WERI-Rb-1 (cell line): ENCODE measurements around the gene PRELP.

ENCODE experiments used
- DNase-seq: peaks from one replicate; pipeline ENCODE4 v3.0.0-alpha.2; 2020
- H3K27ac ChIP-seq: fragments of 250-450 bp; sonication (Bioruptor Pico); 2 replicates; pipeline ENCODE4 v1.5.1; 2020; ENCODE audit warnings: mild to moderate bottlenecking, moderate library complexity
- H3K27me3 ChIP-seq: fragments of 250-450 bp; sonication (Bioruptor Pico); 2 replicates; pipeline ENCODE4 v1.5.1; 2021; ENCODE audit warnings: mild to moderate bottlenecking, low read depth, moderate library complexity; ENCODE audit not compliant: insufficient read depth, severe bottlenecking
- H3K36me3 ChIP-seq: fragments of 250-450 bp; sonication (Bioruptor Pico); 2 replicates; pipeline ENCODE4 v1.5.1; 2020; ENCODE audit warnings: mild to moderate bottlenecking, moderate library complexity
- H3K4me3 ChIP-seq: 2 replicates; pipeline ENCODE4 v1.5.1; 2011; ENCODE audit warnings: low read depth, mild to moderate bottlenecking, control low read depth, low read length
- H3K9me3 ChIP-seq: fragments of 250-450 bp; sonication (Bioruptor Pico); 2 replicates; pipeline ENCODE4 v1.5.1; 2021; ENCODE audit warnings: mild to moderate bottlenecking, moderate library complexity; ENCODE audit not compliant: severe bottlenecking
- CTCF ChIP-seq: IDR thresholded peaks from 2 replicates; pipeline ENCODE4 v1.5.1; 2011; ENCODE audit warnings: low read depth, mild to moderate bottlenecking, control low read depth, inconsistent platforms, low read length

The PRELP gene

DNA sequence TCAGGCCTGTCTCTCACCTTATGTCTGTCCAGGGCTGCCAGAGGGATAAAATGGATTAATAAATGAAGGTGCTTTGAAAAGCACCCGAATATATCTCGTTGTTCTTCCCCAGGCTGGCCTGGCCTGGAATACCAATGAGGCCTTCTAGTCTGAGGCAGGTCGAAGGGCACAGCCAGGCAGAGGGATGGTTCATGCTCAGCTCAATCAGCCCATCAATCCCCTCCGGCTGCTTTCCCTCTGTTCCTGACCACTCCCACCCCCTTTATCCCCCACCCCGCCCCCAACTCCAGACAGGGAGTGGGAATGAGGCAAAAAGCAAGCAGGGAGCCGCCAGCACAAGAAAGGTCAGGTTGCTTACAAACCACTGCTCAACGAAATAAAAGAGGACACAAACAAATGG is 40.0 kb upstream of the PRELP start:
- Histone ChIP-seq H3K27me3 (peaks cover 12% of the 10 kb centered on the region), H3K27ac (no peak overlapping the region), H3K36me3 (no peaks in the 10 kb centered on the region), H3K4me3 (no peak overlapping the region), H3K9me3 (peaks cover 13% of the 10 kb centered on the region)
- peak; percentile 6 for DNase-seq
- TF ChIP-seq CTCF: no peak

GRCh38 chr1:203437696-203438315 is 37.8 kb upstream of the PRELP start:
- Histone ChIP-seq H3K27me3 (peaks cover 19% of the 10 kb centered on the region), H3K27ac (no peak overlapping the region), H3K4me3 (no peak overlapping the region), H3K36me3 (no peaks in the 10 kb centered on the region), H3K9me3 (peaks cover 13% of the 10 kb centered on the region)
- peak; percentile 9 for DNase-seq
- no peak for TF ChIP-seq CTCF

DNA sequence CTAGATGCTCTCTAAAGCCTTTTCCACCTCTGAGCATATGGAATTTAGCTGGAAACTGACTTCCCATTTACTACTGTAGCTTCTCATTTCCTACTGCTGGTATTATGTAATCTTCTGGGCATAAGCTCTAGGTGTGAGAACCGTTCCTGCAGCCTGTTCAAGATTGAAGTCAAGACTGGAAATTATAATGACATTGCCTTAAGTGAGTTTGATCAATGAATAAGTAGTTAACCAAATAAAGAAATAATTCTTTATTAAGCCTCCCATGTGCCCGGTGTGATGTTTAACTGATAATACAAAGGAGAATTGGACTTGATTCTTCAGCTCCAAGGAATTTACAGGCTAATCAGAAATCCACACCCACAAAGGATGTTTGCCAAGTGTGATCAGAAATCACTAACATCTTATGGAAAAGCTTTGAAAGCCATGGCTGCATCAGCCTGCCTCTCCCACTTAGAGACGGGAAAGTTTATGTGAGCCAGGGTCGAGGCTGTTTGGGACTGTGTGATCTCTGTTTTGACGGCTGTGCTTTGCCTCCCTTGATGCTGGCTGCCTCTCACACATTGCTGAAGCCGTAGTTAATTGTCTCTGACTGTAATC is 36.4 kb upstream of the PRELP start:
- peak; percentile 9 for DNase-seq
- H3K27ac ChIP-seq: no peak overlapping the region
- H3K27me3 ChIP-seq: peaks cover 19% of the 10 kb centered on the region
- H3K9me3 ChIP-seq: peaks cover 13% of the 10 kb centered on the region
- no peaks in the 10 kb centered on the region for H3K36me3 ChIP-seq
- no peak for TF ChIP-seq CTCF
- no peak overlapping the region for H3K4me3 ChIP-seq

GRCh38 chr1:203440771-203441170 is 34.8 kb upstream of the PRELP start:
- DNase-seq: peak; percentile 89
- Histone ChIP-seq H3K9me3 (peaks cover 19% of the 10 kb centered on the region), H3K4me3 (no peak overlapping the region), H3K27ac (no peak overlapping the region), H3K27me3 (peaks cover 19% of the 10 kb centered on the region), H3K36me3 (no peaks in the 10 kb centered on the region)
- peak; percentile 94 for TF ChIP-seq CTCF

GRCh38 chr1:203441766-203442165 is 33.8 kb upstream of the PRELP start:
- Histone ChIP-seq H3K27ac (no peak overlapping the region), H3K27me3 (peaks cover 19% of the 10 kb centered on the region), H3K9me3 (peaks cover 17% of the 10 kb centered on the region), H3K36me3 (no peaks in the 10 kb centered on the region), H3K4me3 (no peak overlapping the region)
- no peak for TF ChIP-seq CTCF
- peak; percentile 94 for DNase-seq

DNA sequence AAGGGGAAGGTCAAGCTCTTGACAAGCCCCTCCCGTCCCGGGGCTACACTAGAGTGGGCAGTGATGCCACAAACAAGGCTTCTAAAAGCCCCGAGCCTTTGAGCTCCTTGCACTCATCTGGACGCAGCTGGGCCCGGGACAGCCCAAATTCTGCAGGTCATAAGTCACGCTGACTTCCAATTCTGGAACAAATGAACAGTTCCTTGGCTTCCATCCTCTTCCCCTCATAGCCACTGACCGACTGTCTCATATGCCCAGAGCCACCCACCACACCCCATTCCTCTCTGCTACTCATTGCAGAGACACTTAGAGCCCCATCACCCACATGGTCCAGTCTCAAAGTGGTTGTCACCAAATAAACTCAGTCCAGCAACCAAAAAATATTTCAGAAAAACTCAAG is 32.8 kb upstream of the PRELP start:
- TF ChIP-seq CTCF: no peak
- H3K9me3 ChIP-seq: peaks cover 13% of the 10 kb centered on the region
- no peak overlapping the region for H3K27ac ChIP-seq
- no peaks in the 10 kb centered on the region for H3K36me3 ChIP-seq
- DNase-seq: no peak
- H3K27me3 ChIP-seq: peaks cover 19% of the 10 kb centered on the region
- no peak overlapping the region for H3K4me3 ChIP-seq
